ENCODE results near the gene STAG3.
A peak's percentile ranks its signal among the peaks of the same experiment; 100 is the strongest.

The STAG3 gene

GRCh38 chr7:100152404-100152803 lies 25.3 kb upstream of the STAG3 start:
- peak overlapping the region; percentile 56 for H3K4me3 ChIP-seq (ENCODE audit: low read length)
- H3K27me3 ChIP-seq (ENCODE audit: control insufficient read depth, low read length) = no peaks in the 10 kb centered on the region
- H4K20me1 ChIP-seq (ENCODE audit: control insufficient read depth, insufficient read depth, low read depth, low read length) = peaks cover 5% of the 10 kb centered on the region; the same call in 1 of the 2 replicates
- peaks cover 79% of the 10 kb centered on the region for H3K4me1 ChIP-seq (ENCODE audit: control insufficient read depth, low read length)
- H3K9me3 ChIP-seq (ENCODE audit: control insufficient read depth, insufficient read depth, low read length) = no peaks in the 10 kb centered on the region
- H3K36me3 ChIP-seq (ENCODE audit: control insufficient read depth, low read length) = peaks cover 81% of the 10 kb centered on the region
- TF ChIP-seq EZH2phosphoT487 (IDR thresholded peaks at IDR 0.05; ENCODE audit: borderline replicate concordance, low read length) (no peak), CTCF (IDR thresholded peaks at IDR 0.05; ENCODE audit: low read depth, low read length, poor library complexity, severe bottlenecking) (peak; percentile 44)
- H3K4me2 ChIP-seq (ENCODE audit: low read length) = peak overlapping the region; percentile 56
- H3K79me2 ChIP-seq (ENCODE audit: control insufficient read depth, low read length) = peaks cover 84% of the 10 kb centered on the region
- H3K27ac ChIP-seq (ENCODE audit: low read depth, low read length) = peak overlapping the region; percentile 64
- H3K9me2 ChIP-seq (replicated peaks; ENCODE audit: control insufficient read depth, low read length) = no peaks in the 10 kb centered on the region
- H3F3A ChIP-seq (ENCODE audit: control insufficient read depth, insufficient read depth) = peaks cover 39% of the 10 kb centered on the region

GRCh38 chr7:100152937-100153666 lies 24.6 kb upstream of the STAG3 start:
- Histone ChIP-seq H3K27ac (ENCODE audit: low read depth, low read length) (peak overlapping the region; percentile 64), H3K4me2 (ENCODE audit: low read length) (peak overlapping the region; percentile 56), H3K9me3 (ENCODE audit: control insufficient read depth, insufficient read depth, low read length) (no peaks in the 10 kb centered on the region), H3F3A (ENCODE audit: control insufficient read depth, insufficient read depth) (peaks cover 39% of the 10 kb centered on the region), H3K36me3 (ENCODE audit: control insufficient read depth, low read length) (peaks cover 88% of the 10 kb centered on the region), H4K20me1 (ENCODE audit: control insufficient read depth, insufficient read depth, low read depth, low read length) (peaks cover 8% of the 10 kb centered on the region; the same call in 1 of the 2 replicates), H3K27me3 (ENCODE audit: control insufficient read depth, low read length) (no peaks in the 10 kb centered on the region), H3K4me1 (ENCODE audit: control insufficient read depth, low read length) (peaks cover 77% of the 10 kb centered on the region), H3K79me2 (ENCODE audit: control insufficient read depth, low read length) (peaks cover 91% of the 10 kb centered on the region), H3K4me3 (ENCODE audit: low read length) (peak overlapping the region; percentile 56), H3K9me2 (replicated peaks; ENCODE audit: control insufficient read depth, low read length) (no peaks in the 10 kb centered on the region)
- no peak for TF ChIP-seq EZH2phosphoT487 (IDR thresholded peaks at IDR 0.05; ENCODE audit: borderline replicate concordance, low read length)

GRCh38 chr7:100153708-100154535 lies 23.8 kb upstream of the STAG3 start:
- H3K36me3 ChIP-seq (ENCODE audit: control insufficient read depth, low read length) = peaks cover 90% of the 10 kb centered on the region
- TF ChIP-seq CTCF (IDR thresholded peaks at IDR 0.05; ENCODE audit: low read depth, low read length, poor library complexity, severe bottlenecking) (no peak), EZH2phosphoT487 (IDR thresholded peaks at IDR 0.05; ENCODE audit: borderline replicate concordance, low read length) (no peak)

More at GRCh38 chr7:100153708-100154535, 23.8 kb upstream of the STAG3 start:
- peaks cover 8% of the 10 kb centered on the region; the same call in 1 of the 2 replicates for H4K20me1 ChIP-seq (ENCODE audit: control insufficient read depth, insufficient read depth, low read depth, low read length)
- H3K9me2 ChIP-seq (replicated peaks; ENCODE audit: control insufficient read depth, low read length) = no peaks in the 10 kb centered on the region
- H3K79me2 ChIP-seq (ENCODE audit: control insufficient read depth, low read length) = peaks cover 98% of the 10 kb centered on the region
- H3K4me3 ChIP-seq (ENCODE audit: low read length) = 0 out of 2 replicates have a peak overlapping the region, but pooled peaks have one; percentile 6
- peak overlapping the region; percentile 13; the same call in 1 of the 2 replicates for H3K27ac ChIP-seq (ENCODE audit: low read depth, low read length)
- H3K27me3 ChIP-seq (ENCODE audit: control insufficient read depth, low read length) = no peaks in the 10 kb centered on the region
- H3K4me2 ChIP-seq (ENCODE audit: low read length) = peak overlapping the region; percentile 56
- H3F3A ChIP-seq (ENCODE audit: control insufficient read depth, insufficient read depth) = peaks cover 39% of the 10 kb centered on the region
- no peaks in the 10 kb centered on the region for H3K9me3 ChIP-seq (ENCODE audit: control insufficient read depth, insufficient read depth, low read length)
- H3K4me1 ChIP-seq (ENCODE audit: control insufficient read depth, low read length) = peaks cover 76% of the 10 kb centered on the region

All from DOHH2 (cell line).